WI38 (cell line): Measurements from ENCODE around the gene MARK3.

Experiments
- H3K4me3 ChIP-seq: 2 replicates; pipeline ENCODE4 v1.5.1; 2011; ENCODE audit warnings: low read depth, mild to moderate bottlenecking, control low read depth, low read length
- TF ChIP-seq, protein P1 (sequence below): IDR thresholded peaks from 2 replicates; pipeline ENCODE4 v1.5.1; 2012; ENCODE audit warnings: low read depth, mild to moderate bottlenecking, control low read depth, low read length

The MARK3 gene

DNA sequence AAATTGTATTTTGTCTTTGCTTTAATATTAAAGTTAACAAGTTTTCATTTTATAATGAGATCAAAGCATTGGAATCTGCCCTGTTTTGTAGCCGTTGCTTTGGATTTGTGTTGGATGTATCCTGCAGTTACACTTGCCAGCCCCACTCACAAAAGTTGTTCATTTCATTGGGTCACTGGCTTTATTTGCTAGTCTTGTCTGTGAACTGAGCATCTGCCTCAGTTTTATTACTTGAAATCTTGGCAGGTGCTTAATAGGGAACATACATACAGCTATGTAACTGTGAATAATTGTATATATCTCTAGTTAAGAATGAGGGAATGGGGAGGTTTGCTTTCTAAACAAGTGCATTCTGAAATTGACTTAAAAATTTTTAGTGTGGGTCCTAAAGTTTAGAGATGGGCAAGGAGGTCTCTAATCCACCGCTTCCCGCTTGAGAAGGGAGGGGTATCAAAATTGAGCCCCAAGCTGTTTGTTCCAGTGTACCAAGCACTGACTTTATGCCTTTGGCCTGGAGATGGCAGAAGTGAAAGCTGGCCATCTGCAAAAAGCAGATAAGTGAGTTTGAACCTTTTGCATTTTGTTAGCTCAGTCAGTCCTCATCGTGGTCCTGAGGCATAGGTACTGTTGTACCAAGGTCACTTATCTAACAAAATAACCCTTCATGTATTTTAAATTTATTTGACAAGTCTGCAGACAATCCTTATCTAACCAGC is 41.9 kb upstream of the MARK3 start:
- no peak overlapping the region for H3K4me3 ChIP-seq
- TF ChIP-seq, protein P1, sequence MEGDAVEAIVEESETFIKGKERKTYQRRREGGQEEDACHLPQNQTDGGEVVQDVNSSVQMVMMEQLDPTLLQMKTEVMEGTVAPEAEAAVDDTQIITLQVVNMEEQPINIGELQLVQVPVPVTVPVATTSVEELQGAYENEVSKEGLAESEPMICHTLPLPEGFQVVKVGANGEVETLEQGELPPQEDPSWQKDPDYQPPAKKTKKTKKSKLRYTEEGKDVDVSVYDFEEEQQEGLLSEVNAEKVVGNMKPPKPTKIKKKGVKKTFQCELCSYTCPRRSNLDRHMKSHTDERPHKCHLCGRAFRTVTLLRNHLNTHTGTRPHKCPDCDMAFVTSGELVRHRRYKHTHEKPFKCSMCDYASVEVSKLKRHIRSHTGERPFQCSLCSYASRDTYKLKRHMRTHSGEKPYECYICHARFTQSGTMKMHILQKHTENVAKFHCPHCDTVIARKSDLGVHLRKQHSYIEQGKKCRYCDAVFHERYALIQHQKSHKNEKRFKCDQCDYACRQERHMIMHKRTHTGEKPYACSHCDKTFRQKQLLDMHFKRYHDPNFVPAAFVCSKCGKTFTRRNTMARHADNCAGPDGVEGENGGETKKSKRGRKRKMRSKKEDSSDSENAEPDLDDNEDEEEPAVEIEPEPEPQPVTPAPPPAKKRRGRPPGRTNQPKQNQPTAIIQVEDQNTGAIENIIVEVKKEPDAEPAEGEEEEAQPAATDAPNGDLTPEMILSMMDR, result no peak

DNA sequence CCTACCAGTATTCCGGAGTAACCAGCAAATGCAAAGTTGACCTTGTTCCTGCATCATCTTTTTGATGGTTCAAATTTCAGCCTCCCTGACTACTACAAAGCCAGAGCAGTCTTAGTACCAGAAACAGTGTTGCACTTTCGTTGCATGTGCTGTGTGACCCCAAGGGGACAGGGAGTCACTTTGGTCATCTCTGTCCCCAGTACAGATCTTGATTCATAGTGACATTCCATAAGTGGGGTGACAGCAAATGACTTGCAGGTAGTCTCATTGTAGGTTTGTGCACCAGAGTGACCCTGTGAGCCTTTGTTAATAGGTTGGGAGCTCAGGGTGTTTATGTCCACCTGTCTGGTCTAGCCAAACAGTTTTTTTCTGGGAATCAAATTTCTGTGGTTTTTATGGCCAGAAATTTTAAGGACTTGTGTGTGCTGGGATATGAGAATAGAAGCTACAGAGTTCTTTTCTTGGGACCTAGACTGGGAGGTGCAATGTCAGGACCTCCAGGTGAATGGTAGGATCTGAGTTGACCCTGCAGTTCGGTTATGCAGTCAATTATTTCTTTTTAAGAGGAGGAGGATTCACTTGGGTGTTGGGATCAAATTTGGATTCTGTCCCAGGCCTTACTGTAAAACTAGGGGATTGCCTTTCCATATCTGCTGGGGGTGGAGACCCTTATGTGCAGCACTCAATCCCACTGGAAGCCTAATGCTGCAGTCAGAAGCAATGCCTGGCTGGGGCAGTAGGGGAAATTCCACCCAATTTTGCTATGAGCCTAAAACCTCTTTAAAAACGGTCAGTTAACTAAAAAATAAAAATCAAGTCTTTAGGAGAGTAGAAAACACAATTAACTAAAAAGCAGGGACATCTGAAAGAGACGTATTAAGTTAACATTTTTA is 41.1 kb upstream of the MARK3 start:
- TF ChIP-seq, protein P1, result no peak
- H3K4me3 ChIP-seq, result no peak overlapping the region

DNA sequence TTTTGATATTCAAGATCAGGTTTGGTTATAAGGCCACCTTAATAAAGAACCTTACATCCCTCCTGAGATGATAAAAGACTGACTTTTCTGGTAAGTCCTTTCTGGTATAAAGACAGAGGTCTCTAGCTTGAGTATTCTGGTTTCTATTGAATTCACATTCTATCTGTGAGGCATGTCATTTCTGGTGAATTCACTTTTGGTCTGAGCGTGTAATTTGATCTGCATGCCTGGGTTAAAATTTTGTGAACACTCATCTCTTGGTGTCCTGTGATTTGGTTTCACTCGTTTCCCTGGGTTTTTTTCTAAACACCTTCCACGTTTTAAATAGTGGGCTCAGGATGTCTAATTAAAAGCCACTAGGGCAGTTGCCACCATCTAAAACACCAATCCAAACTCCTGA is 38.9 kb upstream of the MARK3 start:
- TF ChIP-seq, protein P1, result no peak
- no peak overlapping the region for H3K4me3 ChIP-seq

DNA sequence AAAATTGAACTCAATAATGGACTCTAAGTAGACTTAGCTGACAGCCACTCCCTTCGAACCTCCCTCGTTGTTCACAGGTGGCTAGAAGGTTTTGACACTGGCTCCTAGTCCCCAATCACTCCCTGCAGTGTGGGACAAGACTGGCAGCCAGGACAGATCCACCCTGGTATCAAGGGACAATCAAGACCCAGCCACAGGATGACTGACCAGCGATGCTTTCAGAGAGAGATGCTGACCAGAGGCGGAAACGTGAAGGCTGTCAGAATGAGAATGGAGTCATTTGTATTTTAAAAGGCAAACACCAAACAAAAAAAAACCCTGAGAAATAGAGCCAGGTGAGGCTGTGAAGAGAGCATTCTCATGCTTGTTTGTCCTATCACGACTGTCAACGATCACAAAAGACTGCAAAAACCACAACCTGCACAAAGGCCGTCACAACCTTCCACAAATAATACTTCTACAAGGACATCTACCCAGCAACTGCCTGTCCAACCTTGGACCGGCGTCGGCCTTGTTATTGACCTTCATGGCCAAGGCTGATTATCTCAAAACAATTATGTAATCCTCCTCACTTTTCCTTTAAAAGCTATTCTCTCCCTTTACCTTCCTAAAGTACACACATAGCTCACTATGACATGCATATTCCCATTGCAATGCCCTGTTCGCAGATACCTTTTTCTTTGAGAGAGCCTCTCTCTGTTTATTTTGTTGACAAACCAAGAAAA is 38.0 kb upstream of the MARK3 start:
- TF ChIP-seq, protein P1, result no peak
- no peak overlapping the region for H3K4me3 ChIP-seq

DNA sequence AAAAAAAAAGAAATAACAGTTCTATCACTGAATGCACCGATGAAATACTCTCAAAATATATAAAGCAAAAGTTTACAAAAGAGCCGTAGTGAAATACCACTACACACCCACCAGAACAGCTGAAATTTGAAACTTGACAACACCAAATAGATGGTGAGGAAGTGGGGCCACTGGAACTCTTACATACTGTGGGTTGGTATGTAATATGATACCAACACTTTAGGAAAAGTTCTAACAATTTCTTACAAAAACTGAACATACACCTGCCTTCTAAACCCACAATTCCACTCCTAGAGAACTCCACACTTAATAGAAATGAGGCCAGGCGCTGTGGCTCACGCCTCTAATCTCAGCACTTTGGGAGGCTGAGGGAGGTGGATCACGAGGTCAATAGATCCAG is 37.1 kb upstream of the MARK3 start:
- no peak overlapping the region for H3K4me3 ChIP-seq
- TF ChIP-seq, protein P1, result no peak

DNA sequence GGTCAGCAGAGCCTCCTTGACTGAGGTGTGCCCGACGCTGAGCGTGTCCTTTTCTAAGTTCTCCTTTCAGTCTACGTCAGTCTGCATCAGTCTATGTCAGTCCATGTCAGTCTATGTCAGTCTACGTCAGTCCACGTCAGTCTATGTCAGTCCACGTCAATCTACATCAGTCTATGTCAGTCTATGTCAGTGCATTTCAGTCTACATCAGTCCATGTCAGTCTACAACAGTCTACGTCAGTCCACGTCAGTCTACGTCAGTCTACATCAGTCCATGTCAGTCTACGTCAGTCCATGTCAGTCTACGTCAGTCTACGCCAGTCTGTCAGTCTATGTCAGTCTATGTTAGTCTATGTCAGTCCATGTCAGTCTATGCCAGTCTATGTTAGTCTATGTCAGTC is 35.2 kb upstream of the MARK3 start:
- TF ChIP-seq, protein P1, result no peak
- H3K4me3 ChIP-seq, result no peak overlapping the region
